Mucosa of rectum (tissue), 2 donors: Measurements from ENCODE around the gene MEN1.
"Not testable (repeated sequence)": the region's sequence is repeated elsewhere in the genome, so short reads cannot be mapped to it uniquely, and the experiment has no call there.

Experiments
- H3K27ac ChIP-seq, 2 donors: one replicate each; pipeline ENCODE4 v1.7.0; 2013; ENCODE audit warnings: inconsistent platforms in 2 of 2, low read depth in 2 of 2, low read length in 2 of 2
- H3K27me3 ChIP-seq, 2 donors: one replicate each; pipeline ENCODE4 v1.7.0; 2013; ENCODE audit warnings: low read length in 2 of 2; ENCODE audit not compliant: control insufficient read depth in 2 of 2, insufficient read depth in 2 of 2
- H3K36me3 ChIP-seq, 2 donors: one replicate each; pipeline ENCODE4 v1.7.0; 2013; ENCODE audit warnings: low read length in 2 of 2; ENCODE audit not compliant: control insufficient read depth in 2 of 2, insufficient read depth in 2 of 2
- H3K4me1 ChIP-seq, 2 donors: one replicate each; pipeline ENCODE4 v1.7.0; 2013; ENCODE audit warnings: low read length in 2 of 2, mild to moderate bottlenecking in 1 of 2; ENCODE audit not compliant: control insufficient read depth in 2 of 2, insufficient read depth in 2 of 2
- H3K4me3 ChIP-seq, 2 donors: one replicate each; pipeline ENCODE4 v1.7.0; 2013; ENCODE audit warnings: low read length in 2 of 2
- H3K9ac ChIP-seq, 2 donors: one replicate each; pipeline ENCODE4 v1.7.0; 2013; ENCODE audit warnings: low read length in 2 of 2, low read depth in 1 of 2, mild to moderate bottlenecking in 1 of 2
- H3K9me3 ChIP-seq, 2 donors: one replicate each; pipeline ENCODE4 v1.7.0; 2013; ENCODE audit warnings: low read length in 2 of 2; ENCODE audit not compliant: control insufficient read depth in 2 of 2
- donor health status: healthy.
- donor health status: Normal muscosa, but diverticular disease.

MEN1 gene

DNA sequence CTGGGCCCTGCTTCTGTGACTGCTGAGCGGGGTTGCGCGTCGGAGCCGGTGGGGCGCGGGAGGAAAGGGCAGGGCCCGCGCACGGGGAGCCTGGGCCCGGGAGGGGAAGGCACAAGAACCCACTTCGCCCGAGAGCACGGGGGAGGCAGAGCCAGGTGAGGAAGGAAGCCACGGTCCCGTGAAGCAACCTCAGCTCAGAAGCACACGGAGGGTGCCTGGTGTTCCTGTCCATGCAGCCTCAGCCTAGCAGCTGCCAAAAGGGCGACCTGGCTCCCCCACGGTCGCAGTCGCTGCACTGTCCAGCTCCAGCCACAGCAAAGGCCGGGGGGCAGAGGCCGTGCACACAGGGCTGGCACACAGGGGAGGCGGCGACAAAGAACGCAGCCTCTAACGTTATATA lies 43.4 kb upstream of the MEN1 start:
- Histone ChIP-seq H3K27me3 (no peaks in the 10 kb centered on the region), H3K9ac (no peak overlapping the region), H3K9me3 (no peaks in the 10 kb centered on the region), H3K4me3 (no peak overlapping the region), H3K36me3 (peaks cover 28 to 30% of the 10 kb centered on the region in 2 donors), H3K4me1 (peaks cover 66 to 70% of the 10 kb centered on the region in 2 donors), H3K27ac (peak overlapping the region in 1 of 2 donors; percentile 77)

DNA sequence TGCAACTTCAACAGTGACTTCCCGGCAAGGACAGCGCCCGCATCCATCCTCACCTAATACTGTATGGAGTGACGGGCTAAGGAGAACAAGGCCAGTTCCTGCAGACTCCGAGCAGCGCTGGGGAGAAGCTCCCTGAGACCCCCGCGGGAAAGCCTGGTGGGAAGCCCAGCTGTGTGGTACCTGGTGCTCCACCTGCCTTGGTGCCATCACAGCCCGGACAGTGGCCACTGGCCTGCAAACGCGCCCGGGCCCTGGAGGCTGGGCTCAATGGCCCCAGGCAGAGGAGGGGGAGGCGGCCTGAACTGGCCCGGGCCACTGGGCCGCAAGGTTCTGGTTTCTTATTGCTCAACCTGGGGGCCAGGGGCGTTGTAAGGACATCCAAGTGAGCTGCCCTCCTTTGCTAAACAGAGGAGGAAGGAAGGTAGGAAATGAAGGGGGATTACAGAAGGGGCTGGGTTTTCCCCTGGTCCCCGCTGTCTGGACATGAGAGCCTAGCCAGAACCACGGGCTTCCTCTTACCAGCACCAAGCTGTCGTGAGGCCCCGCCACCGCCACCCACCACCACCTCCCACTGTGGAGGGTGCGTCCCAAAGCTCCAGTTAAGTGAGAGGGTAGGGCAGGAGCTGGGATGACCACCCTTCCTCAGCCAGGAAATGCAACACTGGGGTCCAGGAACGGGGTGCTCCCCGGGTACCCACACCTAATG lies 42.6 kb upstream of the MEN1 start:
- Histone ChIP-seq H3K4me3 (no peak overlapping the region), H3K27ac (peak overlapping the region; percentile 67 to 77), H3K9ac (peak overlapping the region in 1 of 2 donors; percentile 39), H3K36me3 (peaks cover 24 to 27% of the 10 kb centered on the region in 2 donors), H3K4me1 (peaks cover 71 to 73% of the 10 kb centered on the region in 2 donors), H3K9me3 (no peaks in the 10 kb centered on the region), H3K27me3 (no peaks in the 10 kb centered on the region)

DNA sequence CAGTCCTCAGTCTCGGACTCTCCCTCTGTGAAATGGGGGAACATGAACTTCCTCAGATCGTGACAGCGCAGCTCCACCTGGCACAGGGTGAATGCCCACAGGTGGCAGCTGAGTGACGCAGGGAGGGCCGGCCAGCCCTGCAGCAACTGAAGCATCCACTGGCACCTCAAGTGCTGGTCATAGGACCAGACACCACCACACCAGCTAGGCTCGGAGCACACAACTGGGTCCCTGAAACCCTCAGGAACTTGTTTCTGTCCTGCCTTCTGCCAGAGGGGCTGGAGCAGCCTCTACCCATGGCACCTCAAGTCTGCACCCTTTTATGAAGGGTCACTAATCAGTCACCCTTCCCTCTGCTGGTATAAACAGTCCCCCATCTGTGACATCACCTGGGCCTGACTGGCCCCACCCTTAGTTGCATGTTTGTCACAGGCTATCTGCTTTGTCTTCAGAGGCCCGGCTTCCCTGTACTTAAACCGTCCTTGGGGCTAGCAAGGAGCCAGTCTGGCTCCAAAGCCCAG lies 41.5 kb upstream of the MEN1 start:
- H3K27me3 ChIP-seq: no peaks in the 10 kb centered on the region
- peak overlapping the region; percentile 67 to 77 for H3K27ac ChIP-seq
- peaks cover 73 to 83% of the 10 kb centered on the region in 2 donors for H3K4me1 ChIP-seq
- H3K9ac ChIP-seq: peak overlapping the region; percentile 3 to 39
- H3K36me3 ChIP-seq: peaks cover 20 to 22% of the 10 kb centered on the region in 2 donors
- H3K4me3 ChIP-seq: no peak overlapping the region
- no peaks in the 10 kb centered on the region for H3K9me3 ChIP-seq

DNA sequence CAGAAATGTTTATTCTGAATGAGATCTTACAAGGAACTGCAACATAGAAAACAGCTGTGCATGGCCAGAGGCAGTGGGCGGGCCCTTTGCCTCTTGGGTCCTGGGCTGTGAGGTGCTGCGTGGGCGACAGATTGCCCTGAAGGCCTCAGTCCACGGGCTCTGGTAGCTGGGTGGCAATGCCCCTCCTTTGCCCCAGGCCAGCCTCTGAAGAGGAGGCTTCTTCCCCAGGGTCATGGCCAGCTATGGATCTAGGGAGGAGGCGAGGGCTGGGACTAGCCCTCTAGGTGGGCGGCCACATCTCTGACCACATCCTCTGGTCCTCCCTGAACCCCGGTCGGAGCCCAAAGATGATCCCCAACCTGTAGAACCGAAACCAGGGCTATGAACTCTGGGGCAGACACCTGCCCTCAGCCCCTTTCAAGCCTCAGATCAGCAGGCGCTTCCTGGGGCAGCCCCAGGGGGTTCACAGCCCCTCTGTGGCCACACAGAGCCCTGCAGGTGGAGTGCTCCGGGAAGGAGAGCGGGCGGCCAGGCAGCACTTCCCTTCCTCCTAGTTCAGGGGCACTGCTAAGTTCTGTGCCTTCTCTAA lies 40.7 kb upstream of the MEN1 start:
- peaks cover 67 to 78% of the 10 kb centered on the region in 2 donors for H3K4me1 ChIP-seq
- no peak overlapping the region for H3K4me3 ChIP-seq
- H3K9ac ChIP-seq: peak overlapping the region; percentile 3 to 47
- H3K36me3 ChIP-seq: peaks cover 19 to 20% of the 10 kb centered on the region in 2 donors
- no peaks in the 10 kb centered on the region for H3K9me3 ChIP-seq
- peak overlapping the region; percentile 67 to 77 for H3K27ac ChIP-seq
- H3K27me3 ChIP-seq: no peaks in the 10 kb centered on the region

DNA sequence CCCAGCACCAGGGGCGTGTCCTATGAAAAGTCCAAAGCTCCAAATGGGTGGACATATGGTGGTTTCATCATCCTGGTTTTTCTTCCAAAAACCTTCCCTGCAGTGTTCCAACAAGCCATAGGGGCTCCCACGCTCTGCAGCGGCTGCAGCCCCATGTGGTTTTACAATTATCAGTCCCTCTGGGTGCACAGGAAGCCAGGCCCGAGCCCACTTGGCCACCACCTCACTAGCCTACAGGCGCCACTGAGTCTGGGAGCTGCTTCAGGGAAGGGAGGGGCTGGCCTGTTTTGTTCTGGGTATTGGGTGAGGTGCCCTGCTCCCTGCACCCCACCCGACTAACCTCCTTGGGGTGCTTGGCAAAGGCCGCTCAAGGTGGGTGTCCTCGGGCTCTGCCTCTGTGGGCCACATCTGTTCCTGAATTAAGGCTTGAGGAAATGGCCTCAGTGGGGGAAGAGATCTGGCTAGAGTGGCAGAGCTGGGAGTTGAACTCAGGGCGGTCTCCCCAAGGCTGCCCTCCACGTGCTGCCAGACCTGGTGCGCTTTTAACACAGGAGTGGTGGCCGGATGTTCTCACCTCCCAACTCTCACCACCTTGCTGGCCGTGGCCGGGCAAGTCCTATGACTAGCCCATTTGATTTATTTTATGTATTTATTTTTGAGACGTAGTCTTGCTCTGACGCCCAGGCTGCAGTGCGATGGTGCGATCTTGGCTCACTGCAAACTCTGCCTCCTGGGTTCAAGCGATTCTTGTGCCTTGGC lies 39.4 kb upstream of the MEN1 start:
- no peak overlapping the region for H3K9ac ChIP-seq

DNA sequence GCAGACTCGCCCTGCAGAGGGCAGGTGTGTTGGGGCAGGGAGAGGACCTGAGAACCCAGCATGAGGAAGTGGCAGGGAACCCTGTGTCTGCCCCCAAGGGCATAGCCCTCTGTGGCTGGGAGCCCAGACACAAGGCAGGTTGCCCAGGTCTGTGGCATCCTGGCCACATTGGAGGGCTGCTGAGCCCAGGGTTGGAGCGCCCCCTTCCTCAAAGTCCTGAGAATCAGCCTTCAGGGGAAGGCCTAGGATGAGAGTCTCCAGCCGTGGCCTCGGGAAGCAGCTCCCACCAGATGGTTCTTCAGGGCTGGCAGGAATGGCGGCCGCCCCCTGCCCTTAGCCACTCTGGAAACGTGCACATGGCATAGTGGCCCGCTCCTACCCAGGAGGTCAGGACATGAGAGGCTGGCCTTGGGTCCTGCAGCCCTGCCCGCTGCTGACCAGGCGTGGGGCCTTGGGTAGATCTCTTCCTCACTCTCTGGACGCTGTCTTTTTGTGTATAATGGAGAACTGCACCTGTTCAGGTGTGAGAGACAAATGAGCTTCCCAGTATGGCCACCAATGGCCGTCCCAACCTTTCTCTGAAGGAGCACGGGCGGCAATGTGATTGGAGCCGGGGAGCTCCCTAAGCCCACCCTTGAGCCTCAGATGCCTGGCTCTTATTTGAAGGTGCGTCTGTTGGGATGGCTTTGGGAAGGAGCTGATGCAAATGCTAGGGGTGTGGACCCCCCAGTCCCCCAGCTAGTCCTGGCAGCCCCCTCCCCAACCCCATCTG lies 38.7 kb upstream of the MEN1 start:
- H3K9me3 ChIP-seq: no peaks in the 10 kb centered on the region
- peak overlapping the region; percentile 80 to 87 for H3K27ac ChIP-seq
- no peaks in the 10 kb centered on the region for H3K27me3 ChIP-seq
- H3K9ac ChIP-seq: peak overlapping the region; percentile 32 to 41
- H3K36me3 ChIP-seq: peaks cover 7 to 12% of the 10 kb centered on the region in 2 donors
- peaks cover 52 to 64% of the 10 kb centered on the region in 2 donors for H3K4me1 ChIP-seq
- no peak overlapping the region for H3K4me3 ChIP-seq

More for the DNA sequence above, 39.4 kb upstream of the MEN1 start:
- Histone ChIP-seq H3K36me3 (peaks cover 15 to 19% of the 10 kb centered on the region in 2 donors), H3K4me3 (no peak overlapping the region), H3K4me1 (peaks cover 59 to 71% of the 10 kb centered on the region in 2 donors), H3K27me3 (no peaks in the 10 kb centered on the region), H3K9me3 (no peaks in the 10 kb centered on the region), H3K27ac (peak overlapping the region in 1 of 2 donors; percentile 80)

DNA sequence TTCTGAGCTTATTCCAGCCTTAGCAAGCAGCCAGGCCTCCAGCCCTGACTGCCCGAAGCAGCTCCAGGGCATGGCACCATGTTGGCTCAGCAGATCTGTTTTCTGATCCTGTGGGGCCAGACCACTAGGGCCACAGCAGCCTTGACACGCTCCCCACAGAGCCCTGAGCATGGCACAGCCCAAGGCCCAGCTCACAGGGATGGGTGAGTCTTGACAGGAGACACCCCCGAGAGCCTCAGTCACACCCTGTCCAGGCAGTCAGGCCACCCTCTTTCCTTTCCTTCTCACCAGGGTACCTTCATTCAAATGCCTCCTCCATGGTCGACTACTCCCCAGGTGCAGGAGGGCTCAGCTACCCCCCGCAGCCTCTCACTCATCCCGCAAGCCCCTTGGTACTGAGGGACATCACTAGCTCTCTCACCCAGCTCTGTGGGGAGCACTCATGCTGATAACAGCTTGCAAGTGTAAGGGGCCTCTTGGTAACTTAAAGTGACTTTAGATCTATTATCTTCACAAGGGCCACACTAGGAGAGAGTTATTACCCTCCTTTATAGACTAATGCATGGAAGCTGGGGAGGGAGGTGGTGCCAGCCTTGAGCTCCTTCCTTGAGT lies 38.0 kb upstream of the MEN1 start:
- Histone ChIP-seq H3K27ac (peak overlapping the region; percentile 80 to 87), H3K4me1 (peaks cover 47 to 58% of the 10 kb centered on the region in 2 donors), H3K27me3 (no peaks in the 10 kb centered on the region), H3K9ac (peak overlapping the region; percentile 4 to 41), H3K9me3 (no peaks in the 10 kb centered on the region), H3K36me3 (peaks cover under 1 to 7% of the 10 kb centered on the region in 2 donors), H3K4me3 (peak overlapping the region in 1 of 2 donors; percentile 2)

DNA sequence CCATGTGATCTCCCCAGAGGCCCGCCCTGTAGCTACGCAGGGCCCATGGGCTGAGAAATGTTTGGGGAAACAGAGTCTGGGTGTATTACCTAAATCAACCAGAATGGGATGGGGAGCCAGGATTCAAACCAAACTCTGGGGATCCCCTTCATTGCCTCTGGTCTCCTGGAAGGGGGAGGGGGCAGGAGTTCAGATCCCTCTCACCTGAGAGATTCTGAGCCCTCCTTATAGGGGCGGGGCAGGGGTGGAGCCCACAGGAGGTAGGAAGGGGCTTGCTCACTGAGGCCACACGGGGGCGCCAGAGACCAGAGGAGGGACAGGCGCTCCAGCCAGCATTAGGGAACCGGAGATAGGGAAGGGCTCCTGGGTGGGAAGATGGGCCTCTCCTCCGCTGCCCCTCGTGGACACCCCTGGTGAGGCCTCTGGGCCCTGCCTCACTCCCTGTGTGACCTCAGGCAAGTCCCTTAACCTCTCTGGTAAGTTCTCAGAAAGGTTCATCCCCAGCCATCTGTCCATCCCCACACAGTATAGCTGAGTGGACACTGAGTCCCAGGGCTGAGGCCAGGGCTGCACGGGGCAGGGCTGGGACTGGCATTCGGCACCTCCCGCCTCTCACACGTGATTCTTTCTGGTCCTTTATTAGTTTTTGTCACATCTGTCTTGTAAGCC lies 36.8 kb upstream of the MEN1 start:
- H3K4me3 ChIP-seq: peak overlapping the region; percentile 33 to 49
- peaks cover 43 to 59% of the 10 kb centered on the region in 2 donors for H3K4me1 ChIP-seq
- no peaks in the 10 kb centered on the region for H3K9me3 ChIP-seq
- peak overlapping the region; percentile 43 to 53 for H3K27ac ChIP-seq
- no peaks in the 10 kb centered on the region for H3K36me3 ChIP-seq
- H3K27me3 ChIP-seq: no peaks in the 10 kb centered on the region
- H3K9ac ChIP-seq: peak overlapping the region; percentile 61 to 65

DNA sequence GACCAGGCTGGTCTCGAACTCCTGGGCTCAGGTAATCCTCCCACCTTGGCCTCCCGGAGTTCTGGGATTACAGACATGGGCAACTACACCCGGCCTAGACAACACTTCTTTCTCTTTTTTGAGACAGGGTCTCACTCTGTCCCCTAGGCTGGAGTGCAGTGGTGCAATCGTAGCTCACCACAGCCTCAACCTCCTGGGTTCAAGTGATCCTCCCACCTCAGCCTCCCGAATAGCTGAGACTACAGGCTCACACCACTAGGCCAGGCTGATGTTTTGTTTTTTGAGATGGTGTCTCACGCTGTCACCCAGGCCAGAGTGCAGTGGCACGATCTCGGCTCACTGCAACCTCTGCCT lies 35.4 kb upstream of the MEN1 start:
- not testable (repeated sequence) for H3K9ac ChIP-seq, H3K27me3 ChIP-seq, H3K9me3 ChIP-seq, H3K36me3 ChIP-seq, H3K4me3 ChIP-seq
- peak overlapping the region in 1 of 2 donors; percentile 22 for H3K27ac ChIP-seq
- peaks cover 40 to 50% of the 10 kb centered on the region in 2 donors for H3K4me1 ChIP-seq
